HCT116 (cell line): ENCODE data around the gene EML1. TPM values are rescaled to one million over a fixed set of nuclear protein-coding genes. Genes with fewer than 3 reads are reported as not detected.

ENCODE experiments used
- ATAC-seq: fragments of 200-7000 bp; cut with Tn5 transposase; 2 replicates; pipeline ENCODE4 v1.9.1; 2020; ENCODE audit warnings: mild to moderate bottlenecking, moderate library complexity
- BruUV-seq: library from RNA; stranded (reverse); fragments of 400-500 nt; replicated peaks from 2 replicates; lab custom pipeline; 2021; lab: Mats Ljungman, UMichigan
- CTCF ChIA-PET: fragments of 300-600 bp; sonication (Branson Sonifier 250); formaldehyde crosslinking; loops from one replicate; lab custom pipeline; 2021; ENCODE audit warnings: antibody characterized with exemption; lab: Charles Lee
- POLR2A ChIA-PET: fragments of 300-600, 350-600 bp; sonication (Branson Sonifier 250); formaldehyde crosslinking; loops from one replicate; lab custom pipeline; 2021; ENCODE audit warnings: antibody characterized with exemption; lab: Charles Lee
- RAD21 ChIA-PET, 2 experiments: fragments of 300-600 bp; sonication (Branson Sonifier 250); formaldehyde crosslinking; loops; one replicate each; lab custom pipeline; 2023; ENCODE audit warnings: low total read pairs in 2 of 2; ENCODE audit not compliant: uncharacterized antibody in 2 of 2, unreplicated experiment in 2 of 2, low non-redundant PET in 1 of 2; lab: Charles Lee
- DNase-seq: peaks from one replicate; pipeline ENCODE4 v3.0.0-alpha.2; 2010; ENCODE audit warnings: low read depth, low spot score
- H2AFZ ChIP-seq: fragments of 200-600 bp; shearing (Covaris generic), sonication (generic); 2 replicates; pipeline ENCODE4 v1.6.1; 2017; ENCODE audit warnings: low read depth, mixed run types, mixed read lengths, antibody characterized with exemption, low read length; ENCODE audit not compliant: poor library complexity, severe bottlenecking
- H3K27ac ChIP-seq: 2 replicates; pipeline ENCODE4 v1.5.1; 2012; ENCODE audit warnings: low read depth, low read length
- H3K27me3 ChIP-seq: fragments of 200-600 bp; sonication (generic); 2 replicates; pipeline ENCODE4 v1.6.1; 2016; ENCODE audit warnings: mixed run types, low read length, mixed read lengths; ENCODE audit not compliant: insufficient read depth
- H3K36me3 ChIP-seq, 2 experiments: fragments of 200-500 bp in 1 of 2; fragments of 200-600 bp in 1 of 2; sonication (Bioruptor generic) in 1 of 2; sonication (generic) in 1 of 2; 2 replicates each; pipeline versions ENCODE4 v1.5.1 to v1.6.1; 2014 to 2016; ENCODE audit warnings: low read length in 2 of 2, inconsistent platforms in 1 of 2, mixed read lengths in 1 of 2, mixed run types in 1 of 2; ENCODE audit not compliant: insufficient read depth in 2 of 2, control insufficient read depth in 1 of 2
- H3K4me1 ChIP-seq, 2 experiments: fragments of 200-600 bp in 1 of 2; sonication (generic) in 1 of 2; 2 replicates each; pipeline versions ENCODE4 v1.5.1 to v1.6.1; 2012 to 2017; ENCODE audit warnings: low read length in 2 of 2, inconsistent platforms in 1 of 2, mild to moderate bottlenecking in 1 of 2, mixed read lengths in 1 of 2, mixed run types in 1 of 2, moderate library complexity in 1 of 2; ENCODE audit not compliant: insufficient read depth in 2 of 2, control insufficient read depth in 1 of 2
- H3K4me2 ChIP-seq: fragments of 200-600 bp; sonication (generic); 2 replicates; pipeline ENCODE4 v1.6.1; 2017; ENCODE audit warnings: mixed run types, low read length, mixed read lengths
- H3K4me3 ChIP-seq, 2 experiments: fragments of 200-600 bp in 1 of 2; sonication (generic) in 1 of 2; replicated peaks in 1 of 2; 2 replicates each; pipeline ENCODE4 v1.5.1; 2011 to 2016; ENCODE audit warnings: low read length in 2 of 2, control low read depth in 1 of 2, low read depth in 1 of 2, mild to moderate bottlenecking in 1 of 2, mixed read lengths in 1 of 2, mixed run types in 1 of 2
- H3K79me2 ChIP-seq: fragments of 200-600 bp; sonication (generic); 2 replicates; pipeline ENCODE4 v1.6.1; 2017; ENCODE audit warnings: mild to moderate bottlenecking, mixed run types, low read length, moderate library complexity, mixed read lengths; ENCODE audit not compliant: insufficient read depth
- H3K9ac ChIP-seq: fragments of 200-600 bp; sonication (generic); 2 replicates; pipeline ENCODE4 v1.6.1; 2016; ENCODE audit warnings: low read length, mixed read lengths
- H3K9me2 ChIP-seq: fragments of 200-600 bp; sonication (generic), shearing (Covaris generic); 2 replicates; pipeline ENCODE4 v1.6.1; 2017; ENCODE audit warnings: mixed run types, mild to moderate bottlenecking, moderate library complexity; ENCODE audit not compliant: insufficient read depth
- H3K9me3 ChIP-seq, 2 experiments: fragments of 200-500 bp in 1 of 2; fragments of 200-600 bp in 1 of 2; sonication (Bioruptor generic) in 1 of 2; sonication (generic) in 1 of 2; 2 replicates each; pipeline ENCODE4 v1.6.1; 2014 to 2017; ENCODE audit warnings: low read length in 2 of 2, mixed read lengths in 2 of 2, inconsistent platforms in 1 of 2, low read depth in 1 of 2, mild to moderate bottlenecking in 1 of 2, mixed run types in 1 of 2, moderate library complexity in 1 of 2; ENCODE audit not compliant: control insufficient read depth in 1 of 2, insufficient read depth in 1 of 2
- H4K20me1 ChIP-seq: fragments of 200-600 bp; sonication (generic), shearing (Covaris generic); 2 replicates; pipeline ENCODE4 v1.6.1; 2017; ENCODE audit warnings: mixed run types, mild to moderate bottlenecking, moderate library complexity; ENCODE audit not compliant: insufficient read depth
- EZH2 ChIP-seq: fragments of 200-600 bp; sonication (generic); IDR thresholded peaks from 2 replicates; pipeline ENCODE4 v1.6.1; 2017; ENCODE audit warnings: antibody characterized with exemption, mixed run types
- FOSL1 ChIP-seq: IDR thresholded peaks from 2 replicates; pipeline ENCODE4 v1.6.1; 2012; ENCODE audit warnings: low read depth
- SRF ChIP-seq: IDR thresholded peaks from 2 replicates; pipeline ENCODE4 v1.6.1; 2012; ENCODE audit warnings: low read depth
- ZBTB33 ChIP-seq: IDR thresholded peaks from 2 replicates; pipeline ENCODE4 v1.6.1; 2011; ENCODE audit warnings: mild to moderate bottlenecking, low read length, moderate library complexity; ENCODE audit not compliant: insufficient replicate concordance; ENCODE audit errors: extremely low read depth
- ZNF274 ChIP-seq: fragments of 200-500 bp; sonication (Bioruptor generic); IDR thresholded peaks from 2 replicates; pipeline ENCODE4 v1.6.1; 2014; ENCODE audit warnings: mild to moderate bottlenecking, low read depth, low read length, inconsistent platforms
- intact Hi-C: fragments of 100-400 bp; cut with micrococcal nuclease; formaldehyde crosslinking; loops from 2 replicates; pipeline ENCODE4 v1.10.0; 2022
- total RNA-seq: library from RNA; stranded (reverse); gene quantifications from one replicate; pipeline ENCODE4 v1.2.1, GENCODE V29; 2021; ENCODE audit not compliant: unreplicated experiment
- TF ChIP-seq, protein P1 (sequence below): IDR thresholded peaks from 2 replicates; pipeline ENCODE4 v1.6.1; 2012; ENCODE audit warnings: low read depth

EML1 gene
- total RNA-seq, 1 experiment from 2014 or later: 7.4 TPM

GRCh38 chr14:99879401-99880295 is 86.4 kb downstream of the EML1 start:
- no peak for DNase-seq
- H3K9me3 ChIP-seq: no peaks in the 10 kb centered on the region
- H4K20me1 ChIP-seq: no peaks in the 10 kb centered on the region
- H3K9ac ChIP-seq: no peak overlapping the region
- no peak for ATAC-seq
- TF ChIP-seq SRF: no peak
- TF ChIP-seq ZNF274: no peak
- TF ChIP-seq EZH2: no peak
- RAD21 ChIA-PET: no interaction called here
- POLR2A ChIA-PET: no interaction called here
- H3K79me2 ChIP-seq: no peaks in the 10 kb centered on the region
- peaks cover 11% of the 10 kb centered on the region for H3K27me3 ChIP-seq
- H3K4me2 ChIP-seq: no peak overlapping the region
- H3K27ac ChIP-seq: no peak overlapping the region
- no TSS peak for BruUV-seq
- H3K4me3 ChIP-seq: no peak overlapping the region
- H3K36me3 ChIP-seq: no peaks in the 10 kb centered on the region
- H2AFZ ChIP-seq: no peak overlapping the region
- no peaks in the 10 kb centered on the region for H3K4me1 ChIP-seq
- intact Hi-C loops: no loop called here
- CTCF ChIA-PET: interaction anchor here (1.1 kb wide), 1 partner anchor 8 kb away, joined by 4 read pairs; no protein-coding TSS in a partner anchor
- no peaks in the 10 kb centered on the region for H3K9me2 ChIP-seq

DNA sequence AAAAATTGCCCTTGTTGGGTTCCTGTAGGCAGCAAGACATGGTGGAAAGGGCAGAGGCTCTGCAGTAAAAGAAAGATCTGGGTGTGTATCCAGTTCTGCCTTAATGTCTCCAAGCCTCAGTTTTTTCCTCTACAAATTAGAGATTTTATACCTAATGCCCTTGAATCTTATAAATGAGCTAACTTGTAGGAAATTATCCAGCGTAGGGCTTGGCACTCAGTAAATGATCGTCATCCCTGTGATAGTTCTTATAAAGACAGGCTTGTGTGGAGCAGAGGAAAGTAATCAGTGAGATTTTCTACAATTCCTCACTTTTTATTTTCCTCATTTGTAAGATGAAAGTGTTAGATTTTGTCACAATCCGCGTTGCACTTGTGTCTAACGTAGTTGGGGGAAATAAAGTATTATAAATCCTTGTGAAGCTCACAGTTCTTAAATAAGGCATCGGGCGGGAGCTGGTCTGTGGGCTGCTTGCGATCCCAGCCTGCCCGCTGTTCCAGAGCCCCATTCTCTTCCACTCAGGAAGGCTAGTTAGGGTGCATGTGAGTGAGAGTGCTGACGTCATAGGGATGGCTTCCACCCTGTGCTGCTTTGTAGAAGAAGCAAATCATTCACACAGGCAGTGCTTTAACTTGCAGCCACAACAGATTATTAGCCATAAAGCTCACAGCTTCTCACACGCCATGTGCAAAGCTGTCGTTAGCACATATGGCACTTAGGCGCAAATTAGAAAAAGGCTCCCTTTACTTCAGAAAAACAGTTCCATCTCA is 87.6 kb downstream of the EML1 start:
- Histone ChIP-seq H3K4me1 (no peaks in the 10 kb centered on the region), H3K27me3 (peaks cover 2% of the 10 kb centered on the region), H3K9me3 (no peaks in the 10 kb centered on the region), H3K4me2 (no peak overlapping the region), H3K79me2 (no peaks in the 10 kb centered on the region), H3K4me3 (no peak overlapping the region), H2AFZ (no peak overlapping the region), H4K20me1 (no peaks in the 10 kb centered on the region), H3K27ac (no peak overlapping the region), H3K9me2 (no peaks in the 10 kb centered on the region), H3K9ac (no peak overlapping the region), H3K36me3 (no peaks in the 10 kb centered on the region)
- ATAC-seq (no peak), DNase-seq (no peak)
- BruUV-seq: no TSS peak
- ChIA-PET POLR2A (no interaction called here), CTCF (no interaction called here), RAD21 (no interaction called here)
- TF ChIP-seq SRF: no peak
- no peak for TF ChIP-seq ZBTB33
- TF ChIP-seq FOSL1: no peak
- TF ChIP-seq, protein P1, sequence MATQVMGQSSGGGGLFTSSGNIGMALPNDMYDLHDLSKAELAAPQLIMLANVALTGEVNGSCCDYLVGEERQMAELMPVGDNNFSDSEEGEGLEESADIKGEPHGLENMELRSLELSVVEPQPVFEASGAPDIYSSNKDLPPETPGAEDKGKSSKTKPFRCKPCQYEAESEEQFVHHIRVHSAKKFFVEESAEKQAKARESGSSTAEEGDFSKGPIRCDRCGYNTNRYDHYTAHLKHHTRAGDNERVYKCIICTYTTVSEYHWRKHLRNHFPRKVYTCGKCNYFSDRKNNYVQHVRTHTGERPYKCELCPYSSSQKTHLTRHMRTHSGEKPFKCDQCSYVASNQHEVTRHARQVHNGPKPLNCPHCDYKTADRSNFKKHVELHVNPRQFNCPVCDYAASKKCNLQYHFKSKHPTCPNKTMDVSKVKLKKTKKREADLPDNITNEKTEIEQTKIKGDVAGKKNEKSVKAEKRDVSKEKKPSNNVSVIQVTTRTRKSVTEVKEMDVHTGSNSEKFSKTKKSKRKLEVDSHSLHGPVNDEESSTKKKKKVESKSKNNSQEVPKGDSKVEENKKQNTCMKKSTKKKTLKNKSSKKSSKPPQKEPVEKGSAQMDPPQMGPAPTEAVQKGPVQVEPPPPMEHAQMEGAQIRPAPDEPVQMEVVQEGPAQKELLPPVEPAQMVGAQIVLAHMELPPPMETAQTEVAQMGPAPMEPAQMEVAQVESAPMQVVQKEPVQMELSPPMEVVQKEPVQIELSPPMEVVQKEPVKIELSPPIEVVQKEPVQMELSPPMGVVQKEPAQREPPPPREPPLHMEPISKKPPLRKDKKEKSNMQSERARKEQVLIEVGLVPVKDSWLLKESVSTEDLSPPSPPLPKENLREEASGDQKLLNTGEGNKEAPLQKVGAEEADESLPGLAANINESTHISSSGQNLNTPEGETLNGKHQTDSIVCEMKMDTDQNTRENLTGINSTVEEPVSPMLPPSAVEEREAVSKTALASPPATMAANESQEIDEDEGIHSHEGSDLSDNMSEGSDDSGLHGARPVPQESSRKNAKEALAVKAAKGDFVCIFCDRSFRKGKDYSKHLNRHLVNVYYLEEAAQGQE: no peak
- intact Hi-C loops: no loop called here
